Mesenchymal stem cell (in vitro differentiated cells and primary cell): ENCODE measurements around the gene NMBR.
"Not testable (repeated sequence)": the region's sequence is repeated elsewhere in the genome, so short reads cannot be mapped to it uniquely, and the experiment has no call there.

Experiments
- DNase-seq: peaks from one replicate; pipeline ENCODE4 v3.0.0-alpha.2; 2013
- H2AFZ ChIP-seq: one replicate; pipeline ENCODE4 v1.6.1; 2013; ENCODE audit warnings: low read depth, mild to moderate bottlenecking, control low read depth, inconsistent platforms, low read length, moderate library complexity
- H2AK5ac ChIP-seq: 2 replicates; pipeline ENCODE4 v1.6.1; 2013; ENCODE audit warnings: low read length, moderate library complexity, mild to moderate bottlenecking, inconsistent platforms; ENCODE audit not compliant: severe bottlenecking
- H2BK120ac ChIP-seq: one replicate; pipeline ENCODE4 v1.6.1; 2013; ENCODE audit warnings: low read depth, mild to moderate bottlenecking, inconsistent platforms, low read length, moderate library complexity
- H2BK12ac ChIP-seq, 2 experiments: one replicate each; pipeline ENCODE4 v1.6.1; 2013; ENCODE audit warnings: inconsistent platforms in 2 of 2, low read length in 2 of 2, mild to moderate bottlenecking in 2 of 2, moderate library complexity in 2 of 2, control low read depth in 1 of 2
- H2BK15ac ChIP-seq: one replicate; pipeline ENCODE4 v1.6.1; 2013; ENCODE audit warnings: mild to moderate bottlenecking, low read depth, inconsistent platforms; ENCODE audit not compliant: poor library complexity, severe bottlenecking
- H2BK5ac ChIP-seq: 2 replicates; pipeline ENCODE4 v1.6.1; 2013; ENCODE audit warnings: low read depth, mild to moderate bottlenecking, low read length, control low read depth, inconsistent platforms; ENCODE audit not compliant: poor library complexity, severe bottlenecking
- H3K14ac ChIP-seq, 2 experiments: one replicate each; pipeline ENCODE4 v1.6.1; 2013; ENCODE audit warnings: inconsistent platforms in 2 of 2, low read length in 2 of 2, control low read depth in 1 of 2, mild to moderate bottlenecking in 1 of 2, moderate library complexity in 1 of 2
- H3K18ac ChIP-seq, 2 experiments: one replicate each; pipeline ENCODE4 v1.6.1; 2013; ENCODE audit warnings: inconsistent platforms in 2 of 2, low read length in 2 of 2, control low read depth in 1 of 2, low read depth in 1 of 2, mild to moderate bottlenecking in 1 of 2
- H3K23ac ChIP-seq, 2 experiments: one replicate each; pipeline ENCODE4 v1.6.1; 2013; ENCODE audit warnings: inconsistent platforms in 2 of 2, low read length in 2 of 2, mild to moderate bottlenecking in 2 of 2, moderate library complexity in 2 of 2, control low read depth in 1 of 2
- H3K27ac ChIP-seq: 2 replicates; pipeline ENCODE4 v1.5.1; 2013; ENCODE audit warnings: mild to moderate bottlenecking, moderate library complexity, low read length, control low read depth, inconsistent platforms; ENCODE audit not compliant: poor library complexity, severe bottlenecking
- H3K27me3 ChIP-seq, 2 experiments: 2 replicates each; pipeline versions ENCODE4 v1.6.1 to v1.7.0; 2013; ENCODE audit warnings: low read length in 2 of 2, mild to moderate bottlenecking in 2 of 2, moderate library complexity in 2 of 2, control low read depth in 1 of 2, inconsistent platforms in 1 of 2; ENCODE audit not compliant: control insufficient read depth in 1 of 2, insufficient read depth in 1 of 2
- H3K36me3 ChIP-seq, 2 experiments: 2 replicates each; pipeline versions ENCODE4 v1.6.1 to v1.7.0; 2013; ENCODE audit warnings: low read length in 2 of 2, control low read depth in 1 of 2, inconsistent platforms in 1 of 2, low read depth in 1 of 2, mild to moderate bottlenecking in 1 of 2; ENCODE audit not compliant: insufficient read depth in 2 of 2, control insufficient read depth in 1 of 2
- H3K4ac ChIP-seq, 2 experiments: one replicate each; pipeline ENCODE4 v1.6.1; 2013; ENCODE audit warnings: inconsistent platforms in 2 of 2, low read length in 2 of 2, mild to moderate bottlenecking in 2 of 2, moderate library complexity in 2 of 2, control low read depth in 1 of 2, low read depth in 1 of 2
- H3K4me1 ChIP-seq: 2 replicates; pipeline ENCODE4 v1.6.1; 2013; ENCODE audit warnings: low read depth, low read length, control low read depth; ENCODE audit not compliant: control insufficient read depth, insufficient read depth
- H3K4me2 ChIP-seq: 2 replicates; pipeline ENCODE4 v1.6.1; 2013; ENCODE audit warnings: low read length, mild to moderate bottlenecking, inconsistent platforms; ENCODE audit not compliant: poor library complexity, severe bottlenecking
- H3K4me3 ChIP-seq, 2 experiments: 2 replicates each; pipeline versions ENCODE4 v1.5.1 to v1.7.0; 2013; ENCODE audit warnings: low read length in 2 of 2, mild to moderate bottlenecking in 2 of 2, control low read depth in 1 of 2, low read depth in 1 of 2; ENCODE audit not compliant: insufficient read depth in 1 of 2
- H3K79me1 ChIP-seq: replicated peaks from 2 replicates; pipeline ENCODE4 v1.6.1; 2013; ENCODE audit warnings: mild to moderate bottlenecking, control low read depth, low read length, inconsistent platforms; ENCODE audit not compliant: poor library complexity, severe bottlenecking
- H3K9ac ChIP-seq: 2 replicates; pipeline ENCODE4 v1.7.0; 2013; ENCODE audit warnings: mild to moderate bottlenecking, low read length, moderate library complexity
- H3K9me3 ChIP-seq: 2 replicates; pipeline ENCODE4 v1.7.0; 2013; ENCODE audit warnings: mild to moderate bottlenecking, low read length; ENCODE audit not compliant: control insufficient read depth
- H4K8ac ChIP-seq: one replicate; pipeline ENCODE4 v1.6.1; 2013; ENCODE audit warnings: inconsistent platforms, mild to moderate bottlenecking, low read length, moderate library complexity
- H4K91ac ChIP-seq: one replicate; pipeline ENCODE4 v1.6.1; 2013; ENCODE audit warnings: mild to moderate bottlenecking, low read length, inconsistent platforms
- WGBS: methylation state at CpG from one replicate; pipeline ENCODE4 v1.1.7; 2013; ENCODE audit warnings: mixed read lengths; 5-methylcytosine and 5-hydroxymethylcytosine counted together

NMBR gene

DNA sequence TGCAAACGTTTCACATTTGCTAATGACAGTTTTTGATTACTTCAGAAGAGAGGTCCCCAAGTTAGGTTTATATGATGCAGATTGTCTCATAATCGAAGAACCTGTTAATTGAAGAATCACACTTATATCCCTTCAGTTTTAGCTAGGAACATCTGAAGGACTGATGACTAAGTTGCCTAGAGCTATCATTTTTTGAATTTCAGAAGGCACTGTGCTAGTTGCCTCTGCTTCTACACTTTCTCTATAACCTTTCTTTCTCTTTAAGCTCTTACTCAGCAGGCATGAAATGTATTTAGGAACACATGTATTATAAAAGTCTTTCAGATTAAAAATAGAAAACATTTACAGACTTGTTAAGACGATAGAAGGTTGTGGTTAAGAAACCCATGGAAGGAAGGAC is 28.6 kb downstream of the NMBR start:
- Histone ChIP-seq H3K27me3 (no peaks in the 10 kb centered on the region), H3K79me1 (no peaks in the 10 kb centered on the region), H3K9ac (no peak overlapping the region), H2AFZ (no peak overlapping the region), H2BK120ac (no peak overlapping the region), H4K8ac (no peak overlapping the region), H2BK5ac (no peak overlapping the region), H4K91ac (no peak overlapping the region), H3K4me3 (no peak overlapping the region), H3K4me1 (no peaks in the 10 kb centered on the region), H3K4me2 (no peak overlapping the region), H3K14ac (no peak overlapping the region), H2BK12ac (no peak overlapping the region), H2AK5ac (no peak overlapping the region), H3K36me3 (no peaks in the 10 kb centered on the region), H2BK15ac (no peak overlapping the region), H3K4ac (no peak overlapping the region), H3K9me3 (no peaks in the 10 kb centered on the region), H3K18ac (no peak overlapping the region), H3K23ac (no peak overlapping the region), H3K27ac (no peak overlapping the region)
- DNase-seq: no peak
- 100% methylated on average over 2 of the region's 3 CpGs for WGBS

DNA sequence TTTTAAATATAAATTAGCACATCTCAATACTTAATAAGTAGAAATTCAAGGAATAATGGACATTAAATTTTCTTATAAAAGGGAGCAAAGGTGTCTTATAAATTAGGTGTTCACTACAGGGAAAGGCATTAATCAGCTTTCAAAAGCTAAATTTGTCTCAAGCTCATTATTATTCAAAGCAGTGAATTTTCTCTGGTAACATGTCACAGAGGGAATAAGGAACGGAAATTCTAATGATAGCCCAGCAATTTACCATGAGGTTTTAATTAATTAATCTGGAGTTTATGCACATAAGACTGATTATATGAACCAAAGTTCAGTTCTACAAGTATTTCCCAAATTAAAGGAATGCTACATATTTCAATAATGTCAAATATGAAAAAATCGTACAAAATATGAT is 29.6 kb downstream of the NMBR start:
- no peaks in the 10 kb centered on the region for H3K36me3 ChIP-seq
- H3K79me1 ChIP-seq: no peaks in the 10 kb centered on the region
- no peak overlapping the region for H3K18ac ChIP-seq
- H3K9ac ChIP-seq: no peak overlapping the region
- no peak overlapping the region for H3K4me2 ChIP-seq
- H3K9me3 ChIP-seq: no peaks in the 10 kb centered on the region
- no peak overlapping the region for H2BK15ac ChIP-seq
- no CpG with 5 or more reads among the region's 2 CpGs for WGBS
- no peak overlapping the region for H3K23ac ChIP-seq
- no peak overlapping the region for H2AFZ ChIP-seq
- no peaks in the 10 kb centered on the region for H3K27me3 ChIP-seq
- H2BK12ac ChIP-seq: no peak overlapping the region
- no peak overlapping the region for H2BK120ac ChIP-seq
- H3K4ac ChIP-seq: no peak overlapping the region
- H2BK5ac ChIP-seq: no peak overlapping the region
- DNase-seq: no peak
- H4K91ac ChIP-seq: no peak overlapping the region
- no peak overlapping the region for H3K14ac ChIP-seq
- H3K4me1 ChIP-seq: no peaks in the 10 kb centered on the region
- no peak overlapping the region for H3K4me3 ChIP-seq
- H4K8ac ChIP-seq: no peak overlapping the region
- no peak overlapping the region for H2AK5ac ChIP-seq
- no peak overlapping the region for H3K27ac ChIP-seq

DNA sequence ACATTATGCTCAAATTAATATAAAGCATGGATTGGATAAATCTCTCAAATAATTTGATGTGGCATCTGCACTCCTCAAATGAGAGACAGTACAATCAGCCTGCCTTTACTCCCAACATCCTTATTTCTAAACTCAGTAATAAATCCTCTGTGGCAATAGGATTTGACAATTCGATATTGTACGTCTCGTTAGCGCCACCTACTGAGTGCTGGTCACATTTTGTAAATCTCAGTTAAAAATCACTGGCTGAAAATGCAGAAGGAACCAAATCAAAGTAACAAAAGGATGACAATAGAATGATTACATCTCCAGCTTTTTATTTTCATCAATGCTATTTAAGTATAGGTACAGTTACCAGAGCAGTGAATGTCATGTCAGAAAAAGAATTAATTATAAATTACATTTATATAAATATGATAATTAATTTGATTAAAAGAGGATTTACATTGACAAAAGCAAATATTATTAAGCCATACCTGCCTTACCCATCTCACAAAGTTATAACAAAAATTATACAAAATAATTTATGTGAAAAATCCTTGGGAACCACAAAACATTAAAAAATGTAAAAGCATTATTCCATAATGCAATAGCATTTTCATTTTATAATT is 34.4 kb downstream of the NMBR start:
- H2BK120ac ChIP-seq: no peak overlapping the region
- H3K27me3 ChIP-seq: no peaks in the 10 kb centered on the region
- no peak overlapping the region for H3K14ac ChIP-seq
- no peak overlapping the region for H2BK5ac ChIP-seq
- no peak overlapping the region for H2AK5ac ChIP-seq
- H3K18ac ChIP-seq: no peak overlapping the region
- no peak overlapping the region for H2BK15ac ChIP-seq
- H3K27ac ChIP-seq: no peak overlapping the region
- no peak overlapping the region for H3K9ac ChIP-seq
- no peak overlapping the region for H2BK12ac ChIP-seq
- no peak overlapping the region for H4K8ac ChIP-seq
- no peak overlapping the region for H3K4me3 ChIP-seq
- no peak overlapping the region for H2AFZ ChIP-seq
- H3K4me1 ChIP-seq: no peaks in the 10 kb centered on the region
- WGBS: 6% methylated on average over 4 of the region's 4 CpGs
- DNase-seq: peak; percentile 74
- no peak overlapping the region for H3K4me2 ChIP-seq
- H3K4ac ChIP-seq: no peak overlapping the region
- no peaks in the 10 kb centered on the region for H3K9me3 ChIP-seq
- no peak overlapping the region for H4K91ac ChIP-seq
- no peaks in the 10 kb centered on the region for H3K79me1 ChIP-seq
- no peaks in the 10 kb centered on the region for H3K36me3 ChIP-seq
- no peak overlapping the region for H3K23ac ChIP-seq

DNA sequence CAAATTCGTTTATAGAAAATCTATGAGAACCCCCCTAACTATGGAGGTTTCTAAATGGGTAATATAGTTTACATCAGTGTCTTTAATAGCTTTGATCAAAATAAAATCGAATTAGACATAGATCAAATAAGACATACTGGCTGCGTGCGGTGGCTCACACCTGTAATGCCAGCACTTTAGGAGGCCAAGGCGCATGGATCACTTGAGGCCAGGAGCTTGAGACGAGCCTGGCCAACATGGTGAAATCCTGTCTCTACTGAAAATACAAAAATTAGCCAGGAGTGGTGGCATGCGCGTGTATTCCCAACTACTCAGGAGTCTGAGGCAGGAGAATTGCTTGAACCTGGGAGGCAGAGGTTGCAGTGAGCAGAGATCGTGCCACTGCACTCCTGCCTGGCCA is 36.1 kb downstream of the NMBR start:
- H2BK120ac ChIP-seq, H3K79me1 ChIP-seq, H3K27ac ChIP-seq, DNase-seq, H2AFZ ChIP-seq, H2BK5ac ChIP-seq, H3K14ac ChIP-seq, H2BK15ac ChIP-seq, H2AK5ac ChIP-seq, H3K4ac ChIP-seq, H3K4me3 ChIP-seq, H3K4me2 ChIP-seq, H3K36me3 ChIP-seq, H3K27me3 ChIP-seq, H4K91ac ChIP-seq, H3K9ac ChIP-seq, H2BK12ac ChIP-seq, H3K18ac ChIP-seq, H3K23ac ChIP-seq, H4K8ac ChIP-seq, H3K9me3 ChIP-seq, H3K4me1 ChIP-seq: not testable (repeated sequence)
- 95% methylated on average over 8 of the region's 9 CpGs for WGBS
